ENCODE results near the gene PLEKHN1.
"Not testable (repeated sequence)": the region's sequence is repeated elsewhere in the genome, so short reads cannot be mapped to it uniquely, and the experiment has no call there.

Gene PLEKHN1

DNA sequence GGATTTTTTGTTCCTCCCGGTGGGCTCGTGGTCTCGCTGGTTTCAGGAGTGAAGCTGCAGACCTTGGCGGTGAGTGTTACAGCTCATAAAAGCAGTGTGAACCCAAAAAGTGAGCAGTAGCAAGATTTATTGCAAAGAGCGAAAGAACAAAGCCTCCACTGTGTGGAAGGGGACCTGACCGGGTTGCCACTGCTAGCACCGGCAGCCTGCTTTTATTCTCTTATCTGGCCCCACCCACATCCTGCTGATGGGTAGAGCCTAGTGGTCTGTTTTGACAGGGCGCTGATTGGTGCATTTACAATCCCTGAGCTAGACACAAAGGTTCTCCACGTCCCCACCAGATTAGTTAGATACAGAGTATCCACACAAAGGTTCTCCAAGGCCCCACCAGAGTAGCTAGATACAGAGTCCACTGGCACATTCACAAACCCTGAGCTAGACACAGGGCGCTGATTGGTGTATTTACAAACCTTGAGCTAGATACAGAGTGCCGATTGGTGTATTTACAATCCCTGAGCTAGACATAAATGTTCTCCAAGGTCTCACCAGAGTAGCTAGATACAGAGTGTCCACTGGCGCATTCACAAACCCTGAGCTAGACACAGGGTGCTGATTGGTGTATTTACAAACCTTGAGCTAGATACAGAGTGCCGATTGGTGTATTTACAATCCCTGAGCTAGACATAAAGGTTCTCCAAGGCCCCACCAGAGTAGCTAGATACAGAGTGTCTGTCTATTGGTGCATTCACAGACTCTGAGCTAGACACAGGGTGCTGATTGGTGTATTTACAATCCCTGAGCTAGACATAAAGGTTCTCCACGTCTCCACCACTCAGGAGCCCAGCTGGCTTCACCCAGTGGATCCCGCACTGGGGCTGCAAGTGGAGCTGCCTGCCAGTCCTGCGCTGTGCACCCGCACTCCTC, 51.4 kb downstream of the PLEKHN1 start:
- H3K4me1 ChIP-seq (ENCODE audit: control insufficient read depth, insufficient read depth, low read length); H3K9me3 ChIP-seq (ENCODE audit: control insufficient read depth, insufficient read depth, low read depth, low read length); H3K4me3 ChIP-seq (ENCODE audit: low read depth, low read length); H3K27ac ChIP-seq (ENCODE audit: extremely low read depth, low read depth, low read length); H3K36me3 ChIP-seq (ENCODE audit: control insufficient read depth in 2 of 2, insufficient read depth in 1 of 2, low read length in 2 of 2): not testable (repeated sequence)
- CTCF ChIA-PET: interaction anchor here (0.7 to 3.2 kb wide), 5 partner anchors 9 to 58 kb away, joined by 3 to 31 read pairs (median 5); no protein-coding TSS in a partner anchor
- TF ChIP-seq FEZF1 (tag by site-specific recombination; IDR thresholded peaks at IDR 0.05) (peak; percentile 32; the same call in 1 of the 2 replicates), SP2 (tag by site-specific recombination; IDR thresholded peaks at IDR 0.05) (peak; percentile 44)
- POLR2A ChIA-PET: interaction anchor here (0.5 to 5.6 kb wide), 3 partner anchors 18 to 52 kb away, joined by 3 to 44 read pairs (median 7); partner anchors contain the start of gene HES4

GRCh38 chr1:1018321-1018685, 52.0 kb downstream of the PLEKHN1 start:
- not testable (repeated sequence) for H3K4me1 ChIP-seq (ENCODE audit: control insufficient read depth, insufficient read depth, low read length); H3K9me3 ChIP-seq (ENCODE audit: control insufficient read depth, insufficient read depth, low read depth, low read length); H3K27ac ChIP-seq (ENCODE audit: extremely low read depth, low read depth, low read length); H3K4me3 ChIP-seq (ENCODE audit: low read depth, low read length)
- H3K36me3 ChIP-seq (ENCODE audit: control insufficient read depth in 2 of 2, insufficient read depth in 1 of 2, low read length in 2 of 2): peaks cover 0 to 13% of the 10 kb centered on the region in 2 experiments; a peak in 1 of 3 replicates
- ChIA-PET POLR2A (interaction anchor here (0.5 to 5.6 kb wide), 2 partner anchors 19 to 51 kb away, joined by 3 to 44 read pairs; partner anchors contain the start of gene HES4), CTCF (interaction anchor here (1.0 to 3.2 kb wide), 6 partner anchors 11 to 273 kb away, joined by 3 to 31 read pairs (median 7); no protein-coding TSS in a partner anchor)

DNA sequence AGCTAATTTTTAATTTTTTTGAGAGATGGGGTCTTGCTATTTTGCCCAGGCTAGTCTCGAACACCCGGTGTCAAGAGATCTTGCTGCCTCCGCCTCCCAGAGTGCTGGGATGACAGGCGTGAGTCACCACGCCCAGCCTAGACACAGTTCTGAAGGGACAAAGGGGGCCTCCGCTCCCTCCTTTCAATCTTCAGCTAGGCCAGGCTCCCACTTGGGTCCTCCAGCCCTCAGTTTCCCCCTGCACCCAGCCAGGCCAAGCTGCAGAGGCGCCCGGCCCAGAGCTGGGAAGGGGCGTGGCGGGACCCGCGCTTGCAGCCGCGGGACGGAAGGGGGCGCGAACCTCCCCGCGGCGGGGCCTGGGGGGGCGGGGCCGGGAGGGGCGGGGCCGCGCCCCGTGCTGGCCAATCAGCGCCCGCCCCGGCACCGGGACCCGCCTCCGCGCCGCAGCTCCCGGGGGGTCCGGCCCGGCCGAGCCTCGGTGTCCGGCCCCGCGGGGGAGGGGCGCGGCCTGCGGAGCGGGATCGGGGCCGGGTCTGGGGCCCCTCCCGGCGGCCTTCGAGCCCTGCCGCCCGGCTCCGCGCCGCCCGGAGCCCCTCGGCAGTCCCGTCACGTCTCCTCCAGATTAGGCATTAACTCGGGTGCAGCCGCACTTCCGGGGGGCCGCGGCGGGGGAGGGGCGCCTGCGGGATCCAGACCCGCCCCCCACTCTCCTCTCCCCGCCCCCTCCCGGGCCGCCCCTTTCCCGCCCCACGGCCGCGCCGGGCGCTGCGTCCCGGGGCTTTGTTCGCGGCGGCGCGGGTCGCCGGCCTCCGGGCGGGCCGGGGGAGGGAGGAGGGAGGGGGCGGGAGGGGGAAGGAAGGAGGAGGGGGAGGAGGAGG, 53.1 kb downstream of the PLEKHN1 start:
- CTCF ChIA-PET: interaction anchor here (1.0 to 3.2 kb wide), 5 partner anchors 12 to 272 kb away, joined by 3 to 31 read pairs (median 4); no protein-coding TSS in a partner anchor
- Histone ChIP-seq H3K4me3 (ENCODE audit: low read depth, low read length) (peak overlapping the region; percentile 45), H3K9me3 (ENCODE audit: control insufficient read depth, insufficient read depth, low read depth, low read length) (no peaks in the 10 kb centered on the region), H3K4me1 (ENCODE audit: control insufficient read depth, insufficient read depth, low read length) (peaks cover 3% of the 10 kb centered on the region; the same call in 1 of the 2 replicates), H3K36me3 (ENCODE audit: control insufficient read depth in 2 of 2, insufficient read depth in 1 of 2, low read length in 2 of 2) (peaks cover 0 to 24% of the 10 kb centered on the region in 2 experiments; a peak in 1 of 3 replicates), H3K27ac (ENCODE audit: extremely low read depth, low read depth, low read length) (peak overlapping the region; percentile 64; the same call in 1 of the 2 replicates)
- POLR2A ChIA-PET: interaction anchor here (0.5 to 5.6 kb wide), 5 partner anchors 13 to 533 kb away, joined by 3 to 44 read pairs (median 3); partner anchors contain the start of genes HES4 and PLEKHN1
- TF ChIP-seq ZNF707 (tag by site-specific recombination; IDR thresholded peaks at IDR 0.05): no peak
- peak; percentile 25; the same call in 1 of the 2 replicates for TF ChIP-seq ZBTB10 (tag by site-specific recombination; IDR thresholded peaks at IDR 0.05)
- TF ChIP-seq ZNF202 (tag by site-specific recombination; IDR thresholded peaks at IDR 0.05; ENCODE audit: borderline replicate concordance): no peak
- TF ChIP-seq GLIS1 (tag by site-specific recombination; IDR thresholded peaks at IDR 0.05): peak; percentile 45; the same call in 1 of the 2 replicates
- TF ChIP-seq ZNF335 (tag by site-specific recombination; conservative IDR thresholded peaks at IDR 0.05): no peak
- peak; percentile 18; the same call in 1 of the 2 replicates for TF ChIP-seq ZIC2 (tag by site-specific recombination; IDR thresholded peaks at IDR 0.05)
- TF ChIP-seq ZNF529 (tag by site-specific recombination; IDR thresholded peaks at IDR 0.05; ENCODE audit: insufficient replicate concordance): no peak
- TF ChIP-seq CTCF (tag by site-specific recombination; IDR thresholded peaks at IDR 0.05): peak; percentile 68
- no peak for TF ChIP-seq MEIS1 (CRISPR knock-in tag; IDR thresholded peaks at IDR 0.05; ENCODE audit: borderline replicate concordance)
- TF ChIP-seq IKZF3 (tag by site-specific recombination; IDR thresholded peaks at IDR 0.05): no peak
- no peak for TF ChIP-seq MYNN (tag by site-specific recombination; IDR thresholded peaks at IDR 0.05; ENCODE audit: borderline replicate concordance)
- no peak for TF ChIP-seq ZNF324 (tag by site-specific recombination; IDR thresholded peaks at IDR 0.05)
- TF ChIP-seq ZNF473 (tag by site-specific recombination; IDR thresholded peaks at IDR 0.05): no peak
- TF ChIP-seq ZBTB20 (tag by site-specific recombination; IDR thresholded peaks at IDR 0.05): no peak
- no peak for TF ChIP-seq ZFP41 (tag by site-specific recombination; IDR thresholded peaks at IDR 0.05; ENCODE audit: borderline replicate concordance)
- TF ChIP-seq TCF7L2 (IDR thresholded peaks at IDR 0.05; ENCODE audit: borderline replicate concordance, low read depth, low read length): no peak
- TF ChIP-seq SP3 (tag by site-specific recombination; IDR thresholded peaks at IDR 0.05): 0 out of 2 replicates have a peak, but pooled peaks have one; percentile 42

Data from HEK293 (cell line).